ENCODE data around the gene SOX14. TPM values are rescaled to one million over a fixed set of nuclear protein-coding genes. Genes with fewer than 3 reads are reported as not detected.

SOX14 gene
- total and polyA plus RNA-seq, 2 experiments from 2014 or later: not detected

DNA sequence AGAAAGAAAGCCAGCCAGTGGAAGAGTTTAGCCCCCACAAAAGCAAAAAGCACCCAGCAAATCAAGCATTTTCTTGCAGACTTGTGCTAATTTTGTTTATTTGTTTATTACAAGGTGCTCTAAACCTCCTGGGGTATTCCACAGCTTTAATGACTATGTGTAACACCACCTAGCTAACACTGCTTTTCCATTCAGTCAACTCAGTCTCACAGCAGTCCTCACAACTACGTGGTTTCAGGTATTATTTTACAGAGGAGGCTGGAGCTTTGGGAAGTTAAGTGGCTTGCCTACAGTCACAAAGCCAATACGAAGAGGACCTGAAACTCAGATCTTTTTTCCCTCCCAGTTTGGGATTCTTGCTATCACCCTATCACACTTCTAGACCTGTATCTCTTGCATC lies 14.8 kb downstream of the SOX14 start:
- Histone ChIP-seq H3K27ac (no peak overlapping the region), H4K20me1 (ENCODE audit: insufficient read depth) (no peaks in the 10 kb centered on the region), H3K4me2 (ENCODE audit: unreplicated experiment) (no peak overlapping the region), H3K4me1 (ENCODE audit: insufficient read depth) (no peaks in the 10 kb centered on the region), H2AFZ (no peak overlapping the region), H3K4me3 (no peak overlapping the region), H3K9me2 (ENCODE audit: insufficient read depth) (no peaks in the 10 kb centered on the region), H3K36me3 (ENCODE audit: low read depth) (no peaks in the 10 kb centered on the region), H3F3A (ENCODE audit: insufficient read depth) (no peaks in the 10 kb centered on the region), H3K27me3 (replicated peaks; ENCODE audit: insufficient read depth) (peaks cover 38% of the 10 kb centered on the region; the same call in 1 of the 2 replicates), H3K79me2 (ENCODE audit: insufficient read depth) (no peaks in the 10 kb centered on the region), H3K9ac (no peak overlapping the region), H3K9me3 (ENCODE audit: low read depth) (no peaks in the 10 kb centered on the region)
- DNase-seq: no peak
- WGBS, 2 experiments (ENCODE audit: low coverage in 1 of 2, low lambda C conversion rate in 2 of 2, missing lambda C conversion rate in 2 of 2): 0 to 4% methylated on average over 2 of the region's 2 CpGs
- TF ChIP-seq EZH2 (IDR thresholded peaks at IDR 0.05; ENCODE audit: insufficient read depth, poor library complexity, severe bottlenecking): no peak
- in situ Hi-C loops (cut with MboI): no loop called here

DNA sequence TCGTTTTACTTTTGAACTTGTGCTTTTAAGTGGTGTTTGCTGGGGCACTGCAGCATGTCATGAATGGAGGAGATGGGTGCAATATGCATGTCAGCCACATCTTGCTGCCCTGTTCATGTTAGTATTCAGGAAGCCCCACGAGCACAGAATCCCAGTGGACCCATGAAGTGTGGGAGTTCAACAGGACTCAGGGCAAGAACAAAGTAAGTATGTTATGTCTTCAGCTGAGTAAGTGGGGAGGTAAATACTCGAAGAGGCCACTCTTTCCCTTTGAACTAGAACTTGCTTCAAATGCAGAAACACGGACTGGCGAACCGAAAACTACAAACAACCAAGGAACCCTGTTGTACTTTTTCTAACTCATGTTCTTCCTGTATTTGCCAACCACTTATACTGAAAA lies 23.4 kb downstream of the SOX14 start:
- no peak overlapping the region for H3K4me3 ChIP-seq
- H3K9me2 ChIP-seq (ENCODE audit: insufficient read depth): no peaks in the 10 kb centered on the region
- no peak for DNase-seq
- no peak overlapping the region for H3K27ac ChIP-seq
- no peaks in the 10 kb centered on the region for H4K20me1 ChIP-seq (ENCODE audit: insufficient read depth)
- H3K9ac ChIP-seq: no peak overlapping the region
- H3K27me3 ChIP-seq (replicated peaks; ENCODE audit: insufficient read depth): no peaks in the 10 kb centered on the region
- H3K4me1 ChIP-seq (ENCODE audit: insufficient read depth): no peaks in the 10 kb centered on the region
- TF ChIP-seq EZH2 (IDR thresholded peaks at IDR 0.05; ENCODE audit: insufficient read depth, poor library complexity, severe bottlenecking): no peak
- no peak for TF ChIP-seq EZH2phosphoT487 (IDR thresholded peaks at IDR 0.05; ENCODE audit: insufficient read depth, low read depth)
- H3F3A ChIP-seq (ENCODE audit: insufficient read depth): no peaks in the 10 kb centered on the region
- in situ Hi-C loops (cut with MboI): no loop called here
- no peaks in the 10 kb centered on the region for H3K36me3 ChIP-seq (ENCODE audit: low read depth)
- no peak overlapping the region for H3K4me2 ChIP-seq (ENCODE audit: unreplicated experiment)
- no peaks in the 10 kb centered on the region for H3K79me2 ChIP-seq (ENCODE audit: insufficient read depth)
- WGBS, 2 experiments (ENCODE audit: low coverage in 1 of 2, low lambda C conversion rate in 2 of 2, missing lambda C conversion rate in 2 of 2): 29 to 43% methylated on average over 6 of the region's 6 CpGs
- no peak overlapping the region for H2AFZ ChIP-seq
- no peaks in the 10 kb centered on the region for H3K9me3 ChIP-seq (ENCODE audit: low read depth)

DNA sequence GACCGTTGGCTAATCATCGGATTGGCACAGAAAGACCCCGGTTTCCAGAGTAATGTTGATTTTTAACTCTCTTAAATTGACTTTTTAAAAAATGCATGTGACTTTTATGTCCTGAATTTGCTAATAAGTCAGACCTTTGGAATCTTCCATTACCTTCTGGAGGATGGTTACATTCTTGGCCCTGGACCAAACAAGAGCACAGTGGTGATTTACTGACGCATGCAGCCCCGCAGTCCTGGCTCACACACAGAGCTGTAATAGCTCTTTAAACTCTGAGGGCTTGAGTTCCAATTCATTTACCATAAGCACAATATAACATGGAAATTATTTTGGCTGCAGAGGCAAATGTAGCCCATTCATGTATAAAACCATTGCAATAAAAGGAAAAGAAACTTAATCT lies 25.1 kb downstream of the SOX14 start:
- H3K9me2 ChIP-seq (ENCODE audit: insufficient read depth): no peaks in the 10 kb centered on the region
- no peaks in the 10 kb centered on the region for H3K36me3 ChIP-seq (ENCODE audit: low read depth)
- no peaks in the 10 kb centered on the region for H3K27me3 ChIP-seq (replicated peaks; ENCODE audit: insufficient read depth)
- H3K4me3 ChIP-seq: no peak overlapping the region
- TF ChIP-seq EZH2 (IDR thresholded peaks at IDR 0.05; ENCODE audit: insufficient read depth, poor library complexity, severe bottlenecking): no peak
- TF ChIP-seq EZH2phosphoT487 (IDR thresholded peaks at IDR 0.05; ENCODE audit: insufficient read depth, low read depth): no peak
- no peaks in the 10 kb centered on the region for H4K20me1 ChIP-seq (ENCODE audit: insufficient read depth)
- H3K4me1 ChIP-seq (ENCODE audit: insufficient read depth): no peaks in the 10 kb centered on the region
- no peak overlapping the region for H2AFZ ChIP-seq
- H3K9ac ChIP-seq: no peak overlapping the region
- H3K79me2 ChIP-seq (ENCODE audit: insufficient read depth): no peaks in the 10 kb centered on the region
- no peaks in the 10 kb centered on the region for H3K9me3 ChIP-seq (ENCODE audit: low read depth)
- H3K4me2 ChIP-seq (ENCODE audit: unreplicated experiment): no peak overlapping the region
- in situ Hi-C loops (cut with MboI): no loop called here
- H3K27ac ChIP-seq: no peak overlapping the region
- no peak for DNase-seq
- WGBS, 2 experiments (ENCODE audit: low coverage in 1 of 2, low lambda C conversion rate in 2 of 2, missing lambda C conversion rate in 2 of 2): 62 to 67% methylated on average over 5 of the region's 5 CpGs
- H3F3A ChIP-seq (ENCODE audit: insufficient read depth): no peaks in the 10 kb centered on the region

DNA sequence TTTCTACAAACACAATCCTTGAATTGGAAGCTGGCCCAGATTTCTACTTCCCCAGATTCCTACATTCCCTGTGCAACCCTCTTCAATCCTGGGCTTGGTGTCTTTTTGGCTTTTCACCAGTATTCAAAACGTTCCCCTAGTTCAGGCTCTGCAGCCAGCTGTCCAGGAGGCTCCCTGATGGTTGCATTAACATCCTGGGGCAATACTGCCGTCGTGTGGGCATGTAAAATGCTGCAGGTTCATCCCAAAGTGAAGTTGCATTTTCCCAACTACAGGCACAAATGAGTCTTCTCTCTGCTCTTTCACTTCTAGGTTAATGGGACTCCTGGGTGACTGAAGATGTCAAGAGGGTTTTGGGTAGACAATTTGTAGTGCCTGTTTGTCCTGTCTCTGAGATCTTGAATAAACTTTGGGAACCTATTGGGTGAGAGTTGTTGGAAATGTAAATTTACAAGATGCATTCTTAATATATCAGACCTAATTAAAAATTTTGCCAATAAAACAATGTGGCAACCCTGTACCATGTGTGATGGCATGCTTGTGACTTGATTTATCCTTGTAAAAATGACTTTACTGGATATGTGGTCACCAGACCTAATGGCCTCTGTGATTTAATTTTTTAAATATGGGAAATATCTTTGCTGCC lies 28.6 kb downstream of the SOX14 start:
- no peaks in the 10 kb centered on the region for H4K20me1 ChIP-seq (ENCODE audit: insufficient read depth)
- H3K27me3 ChIP-seq (replicated peaks; ENCODE audit: insufficient read depth): no peaks in the 10 kb centered on the region
- WGBS, 2 experiments (ENCODE audit: low coverage in 1 of 2, low lambda C conversion rate in 2 of 2, missing lambda C conversion rate in 2 of 2): 0% methylated on average over 3 of the region's 3 CpGs
- no peak overlapping the region for H3K9ac ChIP-seq
- no peak overlapping the region for H3K4me3 ChIP-seq
- no peak for TF ChIP-seq EZH2 (IDR thresholded peaks at IDR 0.05; ENCODE audit: insufficient read depth, poor library complexity, severe bottlenecking)
- no peak for TF ChIP-seq EZH2phosphoT487 (IDR thresholded peaks at IDR 0.05; ENCODE audit: insufficient read depth, low read depth)
- H2AFZ ChIP-seq: no peak overlapping the region
- no peaks in the 10 kb centered on the region for H3K79me2 ChIP-seq (ENCODE audit: insufficient read depth)
- in situ Hi-C loops (cut with MboI): no loop called here
- H3K9me3 ChIP-seq (ENCODE audit: low read depth): no peaks in the 10 kb centered on the region
- H3K36me3 ChIP-seq (ENCODE audit: low read depth): no peaks in the 10 kb centered on the region
- no peak overlapping the region for H3K4me2 ChIP-seq (ENCODE audit: unreplicated experiment)
- H3K27ac ChIP-seq: no peak overlapping the region
- no peaks in the 10 kb centered on the region for H3K4me1 ChIP-seq (ENCODE audit: insufficient read depth)
- H3K9me2 ChIP-seq (ENCODE audit: insufficient read depth): no peaks in the 10 kb centered on the region
- no peaks in the 10 kb centered on the region for H3F3A ChIP-seq (ENCODE audit: insufficient read depth)
- peak; percentile 66 for DNase-seq

DNA sequence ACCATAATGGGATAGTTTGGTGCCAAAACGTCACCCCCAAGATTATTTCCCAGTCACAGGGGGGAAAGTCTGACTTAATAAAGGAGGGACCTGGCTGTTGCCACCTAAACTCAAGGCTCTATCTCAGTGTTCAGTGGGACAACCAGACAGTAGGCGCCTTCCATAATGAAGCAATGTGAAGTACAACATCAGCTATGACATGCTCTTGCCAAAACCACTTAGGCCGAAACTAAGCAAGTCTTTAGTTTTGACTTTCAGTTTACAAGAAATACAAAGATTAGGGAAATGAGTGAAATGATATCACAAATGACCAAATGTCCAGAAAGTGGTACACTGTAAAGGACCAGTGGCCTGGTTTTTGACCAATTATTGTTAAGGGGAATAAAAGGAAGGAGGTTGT lies 32.9 kb downstream of the SOX14 start:
- in situ Hi-C loops (cut with MboI): no loop called here
- no peak overlapping the region for H3K4me3 ChIP-seq
- no peak overlapping the region for H3K4me2 ChIP-seq (ENCODE audit: unreplicated experiment)
- no peaks in the 10 kb centered on the region for H3K4me1 ChIP-seq (ENCODE audit: insufficient read depth)
- H3K27ac ChIP-seq: no peak overlapping the region
- no peak for TF ChIP-seq EZH2 (IDR thresholded peaks at IDR 0.05; ENCODE audit: insufficient read depth, poor library complexity, severe bottlenecking)
- TF ChIP-seq EZH2phosphoT487 (IDR thresholded peaks at IDR 0.05; ENCODE audit: insufficient read depth, low read depth): no peak
- H3K9me3 ChIP-seq (ENCODE audit: low read depth): no peaks in the 10 kb centered on the region
- no peaks in the 10 kb centered on the region for H4K20me1 ChIP-seq (ENCODE audit: insufficient read depth)
- 37 to 39% methylated on average over 3 of the region's 3 CpGs for WGBS, 2 experiments (ENCODE audit: low coverage in 1 of 2, low lambda C conversion rate in 2 of 2, missing lambda C conversion rate in 2 of 2)
- H3K79me2 ChIP-seq (ENCODE audit: insufficient read depth): no peaks in the 10 kb centered on the region
- H2AFZ ChIP-seq: no peak overlapping the region
- H3K36me3 ChIP-seq (ENCODE audit: low read depth): no peaks in the 10 kb centered on the region
- no peak overlapping the region for H3K9ac ChIP-seq
- H3K9me2 ChIP-seq (ENCODE audit: insufficient read depth): no peaks in the 10 kb centered on the region
- no peak for DNase-seq
- H3F3A ChIP-seq (ENCODE audit: insufficient read depth): no peaks in the 10 kb centered on the region
- no peaks in the 10 kb centered on the region for H3K27me3 ChIP-seq (replicated peaks; ENCODE audit: insufficient read depth)

All from GM23248 (cell line).